ENCODE results near the gene CAPN2. TPM values are rescaled to one million over a fixed set of nuclear protein-coding genes. Genes with fewer than 3 reads are reported as not detected.

CAPN2 gene
- total RNA-seq, 6 experiments from 2014 or later, result 380 to 424 (median 413) TPM

DNA sequence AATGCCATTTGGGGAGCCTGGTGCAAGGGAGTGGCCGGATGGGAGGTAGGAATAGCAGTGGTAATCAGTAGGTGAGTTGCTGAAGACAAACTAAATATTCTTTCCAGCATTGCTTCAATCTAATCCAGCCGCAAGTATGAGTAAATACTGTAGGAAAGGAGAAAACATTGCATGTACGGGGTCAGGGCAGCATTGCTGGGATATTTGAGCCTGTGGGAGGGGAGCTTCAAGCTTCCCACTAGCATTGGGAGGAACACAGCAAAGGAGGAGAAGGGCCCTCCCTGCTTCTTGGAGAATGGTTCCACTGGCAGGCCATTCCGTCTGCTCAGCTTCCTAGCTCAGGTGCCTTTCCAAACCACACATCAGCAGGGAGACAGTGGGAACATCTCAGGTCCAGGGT, 15.2 kb downstream of the CAPN2 start:
- Mint-ChIP-seq H3K4me1 (ENCODE audit: low read depth) (peaks cover 99% of the 10 kb centered on the region), H3K36me3 (ENCODE audit: low read depth) (peaks cover 54% of the 10 kb centered on the region), H3K27ac (peak overlapping the region; percentile 97), H3K9me3 (no peaks in the 10 kb centered on the region), H3K4me3 (peak overlapping the region; percentile 88), H3K27me3 (ENCODE audit: insufficient read depth) (peaks cover 14% of the 10 kb centered on the region)
- no peak for DNase-seq
- TF ChIP-seq, protein P1, sequence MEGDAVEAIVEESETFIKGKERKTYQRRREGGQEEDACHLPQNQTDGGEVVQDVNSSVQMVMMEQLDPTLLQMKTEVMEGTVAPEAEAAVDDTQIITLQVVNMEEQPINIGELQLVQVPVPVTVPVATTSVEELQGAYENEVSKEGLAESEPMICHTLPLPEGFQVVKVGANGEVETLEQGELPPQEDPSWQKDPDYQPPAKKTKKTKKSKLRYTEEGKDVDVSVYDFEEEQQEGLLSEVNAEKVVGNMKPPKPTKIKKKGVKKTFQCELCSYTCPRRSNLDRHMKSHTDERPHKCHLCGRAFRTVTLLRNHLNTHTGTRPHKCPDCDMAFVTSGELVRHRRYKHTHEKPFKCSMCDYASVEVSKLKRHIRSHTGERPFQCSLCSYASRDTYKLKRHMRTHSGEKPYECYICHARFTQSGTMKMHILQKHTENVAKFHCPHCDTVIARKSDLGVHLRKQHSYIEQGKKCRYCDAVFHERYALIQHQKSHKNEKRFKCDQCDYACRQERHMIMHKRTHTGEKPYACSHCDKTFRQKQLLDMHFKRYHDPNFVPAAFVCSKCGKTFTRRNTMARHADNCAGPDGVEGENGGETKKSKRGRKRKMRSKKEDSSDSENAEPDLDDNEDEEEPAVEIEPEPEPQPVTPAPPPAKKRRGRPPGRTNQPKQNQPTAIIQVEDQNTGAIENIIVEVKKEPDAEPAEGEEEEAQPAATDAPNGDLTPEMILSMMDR (IDR thresholded peaks at IDR 0.05), result no peak

DNA sequence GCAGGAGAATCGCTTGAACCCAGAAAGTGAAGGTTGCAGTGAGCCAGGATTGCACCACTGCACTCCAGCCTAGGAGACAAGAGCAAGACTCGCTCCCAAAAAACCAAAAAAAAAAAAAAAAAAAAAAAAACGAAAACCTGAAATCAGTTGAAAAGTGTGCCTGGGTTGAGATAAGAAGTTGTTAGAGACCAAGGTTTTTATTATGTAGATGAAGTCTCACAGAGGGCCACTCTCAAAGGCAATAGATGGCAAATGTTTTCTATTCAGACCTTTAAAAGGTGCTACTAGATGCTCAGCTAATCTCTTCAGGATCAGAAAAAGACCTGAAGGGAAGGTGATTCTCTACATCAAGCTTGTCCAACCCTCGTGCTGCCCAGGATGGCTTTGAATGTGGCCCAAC, 17.6 kb downstream of the CAPN2 start:
- peaks cover 57% of the 10 kb centered on the region for H3K36me3 Mint-ChIP-seq (ENCODE audit: low read depth)
- TF ChIP-seq, protein P1 (IDR thresholded peaks at IDR 0.05), result no peak
- H3K4me3 Mint-ChIP-seq, result peak overlapping the region; percentile 44
- no peaks in the 10 kb centered on the region for H3K9me3 Mint-ChIP-seq
- H3K27me3 Mint-ChIP-seq (ENCODE audit: insufficient read depth), result peaks cover 14% of the 10 kb centered on the region
- peak overlapping the region; percentile 92 for H3K27ac Mint-ChIP-seq
- no peak for DNase-seq
- peaks cover 100% of the 10 kb centered on the region for H3K4me1 Mint-ChIP-seq (ENCODE audit: low read depth)

DNA sequence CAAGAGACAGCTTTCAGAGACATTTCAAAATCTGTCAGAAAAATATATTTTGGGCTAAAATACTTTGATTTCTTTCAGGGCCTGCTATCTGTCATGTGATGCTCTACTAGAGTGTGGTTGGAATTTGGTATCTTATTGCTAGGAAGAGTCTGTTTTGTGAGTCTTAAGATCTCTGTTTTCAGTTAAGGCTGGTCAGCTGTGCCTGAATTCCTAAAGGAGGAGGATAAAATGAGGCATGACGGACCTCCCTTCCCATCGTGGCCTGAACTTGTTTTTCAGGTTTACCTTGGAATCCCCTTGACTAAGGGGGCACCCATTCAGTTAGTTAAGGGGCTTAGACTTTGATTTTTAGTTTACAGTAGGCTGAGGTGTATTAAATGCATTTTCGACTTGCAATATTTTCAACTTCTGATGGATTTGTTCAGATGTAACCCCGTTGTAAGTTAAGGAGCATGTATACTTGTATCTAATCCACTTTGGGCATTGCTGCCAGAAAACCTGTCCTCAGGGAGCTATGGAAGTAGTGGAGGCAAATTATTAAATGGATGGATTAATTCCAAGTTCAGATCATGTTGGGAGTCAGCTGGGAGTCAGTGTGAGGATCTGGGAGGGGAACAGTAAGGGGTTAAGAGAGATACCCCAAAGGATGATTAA, 18.3 kb downstream of the CAPN2 start:
- peaks cover 95% of the 10 kb centered on the region for H3K4me1 Mint-ChIP-seq (ENCODE audit: low read depth)
- peaks cover 55% of the 10 kb centered on the region for H3K36me3 Mint-ChIP-seq (ENCODE audit: low read depth)
- no peak for DNase-seq
- H3K27ac Mint-ChIP-seq, result peak overlapping the region; percentile 92
- TF ChIP-seq, protein P1 (IDR thresholded peaks at IDR 0.05), result no peak
- no peaks in the 10 kb centered on the region for H3K9me3 Mint-ChIP-seq
- H3K4me3 Mint-ChIP-seq, result peak overlapping the region; percentile 44
- peaks cover 13% of the 10 kb centered on the region for H3K27me3 Mint-ChIP-seq (ENCODE audit: insufficient read depth)

DNA sequence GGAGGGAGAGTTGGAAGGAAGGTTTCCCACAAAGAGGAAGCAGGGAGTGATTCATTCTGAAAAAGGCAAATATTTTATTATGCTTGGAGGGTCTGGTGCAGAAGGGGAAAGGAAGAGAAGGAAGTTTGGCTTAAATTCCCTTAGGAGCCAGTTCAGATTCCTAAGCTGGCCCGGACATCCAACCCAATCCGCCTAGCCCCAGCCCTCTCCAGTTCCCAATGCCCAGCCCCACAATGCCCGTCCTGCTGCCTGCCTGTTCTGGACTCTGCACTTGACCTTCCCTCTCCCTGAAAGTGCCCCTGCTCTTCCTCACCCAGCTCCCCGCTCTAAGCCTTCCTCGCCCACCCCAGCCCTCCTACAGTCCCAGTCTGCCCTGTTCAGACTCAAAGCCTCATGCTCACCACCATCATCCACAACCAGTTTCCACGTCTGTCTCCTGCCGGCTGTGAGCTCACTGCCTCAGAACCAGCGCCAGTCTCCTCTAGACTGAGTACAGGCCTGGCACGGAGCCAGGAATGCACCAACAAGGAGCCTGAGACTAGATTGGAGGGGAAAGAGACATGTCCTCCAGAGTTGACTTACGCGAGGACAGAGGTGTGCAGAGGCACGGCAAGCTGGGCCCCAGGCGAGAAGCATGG, 18.9 kb downstream of the CAPN2 start:
- Mint-ChIP-seq H3K9me3 (no peaks in the 10 kb centered on the region), H3K27ac (peak overlapping the region; percentile 92), H3K4me3 (peak overlapping the region; percentile 44), H3K4me1 (ENCODE audit: low read depth) (peaks cover 89% of the 10 kb centered on the region), H3K27me3 (ENCODE audit: insufficient read depth) (peaks cover 12% of the 10 kb centered on the region), H3K36me3 (ENCODE audit: low read depth) (peaks cover 52% of the 10 kb centered on the region)
- TF ChIP-seq, protein P1 (IDR thresholded peaks at IDR 0.05), result no peak
- peak; percentile 56 for DNase-seq

DNA sequence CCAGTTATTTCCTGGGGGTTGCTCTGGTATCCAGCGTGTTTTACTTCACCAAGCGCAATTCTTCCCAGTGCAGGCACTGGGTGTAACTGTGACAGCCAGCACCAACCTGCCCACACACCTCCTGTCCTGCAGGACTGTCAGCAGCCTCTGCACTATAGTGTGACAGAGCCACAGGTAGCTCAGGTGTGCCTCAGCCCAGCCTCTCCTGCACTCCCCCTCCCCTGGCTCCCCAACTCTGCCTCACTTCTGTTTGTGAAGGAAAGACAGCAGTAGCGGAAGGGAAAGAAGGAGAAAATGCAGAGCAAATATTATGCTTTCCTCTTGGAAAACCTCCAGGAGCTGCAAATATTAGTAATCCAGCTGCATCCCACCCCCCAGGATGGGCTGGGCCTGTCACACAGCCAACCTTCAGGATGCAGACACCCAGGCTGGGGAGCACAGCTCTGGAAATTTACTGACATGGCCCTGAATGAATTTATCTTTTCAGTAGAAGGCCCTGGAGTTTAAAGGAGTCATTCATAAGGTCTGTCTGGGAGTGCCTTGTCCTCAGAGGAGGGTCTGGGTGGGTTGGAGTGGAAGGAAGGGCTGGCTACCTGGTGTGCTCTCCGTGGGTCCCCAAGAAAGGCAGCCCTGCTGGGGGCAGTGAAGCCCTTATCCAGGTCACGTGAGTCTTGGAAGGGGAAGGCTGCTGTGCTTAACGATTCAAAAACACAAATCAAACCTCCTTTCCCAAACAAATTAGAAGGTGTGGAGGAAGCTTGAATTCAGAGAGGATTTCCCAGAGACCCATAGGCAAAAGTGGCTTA, 20.9 kb downstream of the CAPN2 start:
- H3K9me3 Mint-ChIP-seq, result no peaks in the 10 kb centered on the region
- H3K4me3 Mint-ChIP-seq, result peak overlapping the region; percentile 11; the same call in 1 of the 2 replicates
- H3K36me3 Mint-ChIP-seq (ENCODE audit: low read depth), result peaks cover 41% of the 10 kb centered on the region
- H3K4me1 Mint-ChIP-seq (ENCODE audit: low read depth), result peaks cover 85% of the 10 kb centered on the region
- peaks cover 6% of the 10 kb centered on the region for H3K27me3 Mint-ChIP-seq (ENCODE audit: insufficient read depth)
- DNase-seq, result no peak
- TF ChIP-seq, protein P1 (IDR thresholded peaks at IDR 0.05), result no peak
- peak overlapping the region; percentile 92 for H3K27ac Mint-ChIP-seq
